Mesendoderm (in vitro differentiated cells): Measurements from ENCODE around the gene ZSCAN21.

Source experiments
- small RNA-seq: library from polyadenylated mRNA; stranded (forward); fragments of <200 nt; extraction: miRNeasy Mini kit (QIAGEN cat#:217004); gene quantifications from one replicate; pipeline ENCODE3, GENCODE V24; 2013; ENCODE audit not compliant: insufficient read depth

ZSCAN21 gene

Small RNAs within 50 kb of the gene (small RNA-seq; reads per million reads assigned to genes)
- gene MIR106B (2,626 reads per million, percentile 99 among the genes with 10 or more reads in this experiment), gene MIR25 (34,560 reads per million, percentile 100 among the genes with 10 or more reads in this experiment), gene MIR93 (12,531 reads per million, percentile 100 among the genes with 10 or more reads in this experiment)
